HG03280 (cell line): ENCODE data around the gene PIEZO1.
A peak's percentile ranks its signal among the peaks of the same experiment; 100 is the strongest.
"Not testable (repeated sequence)": the region's sequence is repeated elsewhere in the genome, so short reads cannot be mapped to it uniquely, and the experiment has no call there.

Experiments
- ATAC-seq: cut with Tn5 transposase; IDR thresholded peaks from one replicate; pipeline ENCODE4 v1.9.1; 2021; ENCODE audit warnings: mild to moderate bottlenecking, moderate library complexity; ENCODE audit not compliant: unreplicated experiment

Gene PIEZO1

DNA sequence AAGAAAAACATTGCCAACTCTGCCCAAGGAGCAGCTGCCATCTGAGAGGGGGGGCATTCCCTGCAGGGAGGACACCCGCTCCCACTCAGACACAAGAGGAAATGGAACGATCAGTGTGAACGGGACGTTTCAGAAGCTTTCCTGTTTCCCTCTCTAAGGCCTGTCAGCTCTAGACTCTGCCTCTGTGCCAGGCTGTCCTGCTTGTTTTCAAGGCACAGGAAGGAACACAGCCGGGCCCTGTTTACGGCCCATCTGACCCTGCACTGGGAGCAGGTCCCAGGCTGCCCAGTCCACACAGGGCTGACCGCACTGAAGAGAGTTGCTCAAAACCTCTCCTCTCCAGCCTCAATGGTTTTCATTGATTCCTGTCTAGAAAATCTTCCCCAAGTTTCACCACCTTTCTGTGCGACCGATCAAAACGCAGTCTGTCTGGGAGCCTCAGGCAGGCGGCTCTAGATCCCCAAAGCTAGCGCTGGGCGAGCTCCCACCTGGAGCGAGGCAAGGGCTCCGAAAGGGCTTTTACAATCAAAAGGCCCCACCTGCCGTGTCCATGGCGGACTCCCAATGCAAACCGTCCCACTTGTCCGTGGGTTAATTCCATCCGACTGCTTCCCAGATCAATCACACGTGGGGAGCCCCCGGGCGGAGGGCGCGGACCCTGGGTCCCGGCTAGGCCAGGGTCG is 1.5 kb downstream of the PIEZO1 start:
- no peak for ATAC-seq

- no peak for ATAC-seq
Observed at GRCh38 chr16:88782454-88783390, 2.3 kb downstream of the PIEZO1 start.

- peak; percentile 39 for ATAC-seq
Observed at GRCh38 chr16:88781140-88782077, 3.6 kb downstream of the PIEZO1 start.

GRCh38 chr16:88780142-88781062 is 4.6 kb downstream of the PIEZO1 start:
- ATAC-seq: no peak

- ATAC-seq: no peak
Observed at GRCh38 chr16:88779406-88780141, 5.4 kb downstream of the PIEZO1 start.

- no peak for ATAC-seq
Observed at GRCh38 chr16:88778541-88779065, 6.4 kb downstream of the PIEZO1 start.

GRCh38 chr16:88778271-88778525 is 6.8 kb downstream of the PIEZO1 start:
- no peak for ATAC-seq

DNA sequence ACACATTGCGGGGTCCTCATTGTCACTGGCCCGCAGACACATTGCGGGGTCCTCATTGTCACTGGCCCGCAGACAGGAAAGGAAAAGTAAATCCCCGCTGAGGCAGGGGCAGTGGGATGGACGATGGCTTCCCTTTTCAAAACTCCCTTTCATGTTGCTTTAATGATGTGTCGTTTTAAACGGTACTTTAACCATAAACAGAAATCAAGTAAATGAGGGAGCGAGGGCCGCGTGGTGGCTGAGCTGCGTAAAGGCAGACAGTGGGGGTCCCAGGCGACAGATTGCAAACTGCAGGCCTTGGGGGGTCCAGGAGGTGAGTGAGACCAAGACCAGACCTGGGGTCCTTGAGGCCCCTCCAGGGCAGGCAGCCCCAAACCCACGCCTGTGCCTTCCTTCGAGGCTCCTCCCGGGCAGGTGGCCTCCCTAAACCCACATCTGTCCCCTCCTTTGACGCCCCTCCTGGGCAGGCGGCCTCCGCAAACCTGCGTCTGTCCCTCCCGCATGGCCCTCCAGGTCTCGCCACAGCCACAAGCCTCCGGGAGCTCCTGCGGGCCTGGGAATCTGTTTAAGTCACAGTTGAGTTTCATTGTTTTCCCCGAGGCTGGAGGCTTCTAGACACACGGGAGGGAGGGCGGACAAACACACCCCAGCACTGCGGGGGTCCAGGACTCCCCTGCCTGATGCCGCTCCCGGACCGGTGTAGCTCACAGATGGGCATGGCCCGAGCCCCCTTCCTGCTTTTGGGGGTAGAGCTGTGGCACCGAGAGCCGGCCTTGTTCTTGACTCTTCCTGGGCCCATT is 7.3 kb downstream of the PIEZO1 start:
- no peak for ATAC-seq

GRCh38 chr16:88775825-88776224 is 9.2 kb downstream of the PIEZO1 start:
- no peak for ATAC-seq

GRCh38 chr16:88774544-88775393 is 10.3 kb downstream of the PIEZO1 start:
- no peak for ATAC-seq

- no peak for ATAC-seq
Observed at GRCh38 chr16:88773812-88774291, 11.2 kb downstream of the PIEZO1 start.

- no peak for ATAC-seq
Observed at GRCh38 chr16:88772871-88773811, 11.9 kb downstream of the PIEZO1 start.

DNA sequence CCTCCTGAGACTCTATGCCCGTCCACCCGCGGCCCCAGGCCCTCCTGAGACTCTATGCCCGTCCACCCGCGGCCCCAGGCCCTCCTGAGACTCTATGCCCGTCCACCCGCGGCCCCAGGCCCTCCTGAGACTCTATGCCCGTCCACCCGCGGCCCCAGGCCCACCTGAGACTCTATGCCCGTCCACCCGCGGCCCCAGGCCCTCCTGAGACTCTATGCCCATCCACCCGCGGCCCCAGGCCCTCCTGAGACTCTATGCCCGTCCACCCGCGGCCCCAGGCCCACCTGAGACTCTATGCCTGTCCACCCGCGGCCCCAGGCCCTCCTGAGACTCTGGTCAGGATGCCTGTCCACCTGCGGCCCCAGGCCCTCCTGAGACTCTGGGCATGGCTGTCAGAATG is 13.2 kb downstream of the PIEZO1 start:
- not testable (repeated sequence) for ATAC-seq

- no peak for ATAC-seq
Observed at GRCh38 chr16:88771294-88771772, 13.7 kb downstream of the PIEZO1 start.

DNA sequence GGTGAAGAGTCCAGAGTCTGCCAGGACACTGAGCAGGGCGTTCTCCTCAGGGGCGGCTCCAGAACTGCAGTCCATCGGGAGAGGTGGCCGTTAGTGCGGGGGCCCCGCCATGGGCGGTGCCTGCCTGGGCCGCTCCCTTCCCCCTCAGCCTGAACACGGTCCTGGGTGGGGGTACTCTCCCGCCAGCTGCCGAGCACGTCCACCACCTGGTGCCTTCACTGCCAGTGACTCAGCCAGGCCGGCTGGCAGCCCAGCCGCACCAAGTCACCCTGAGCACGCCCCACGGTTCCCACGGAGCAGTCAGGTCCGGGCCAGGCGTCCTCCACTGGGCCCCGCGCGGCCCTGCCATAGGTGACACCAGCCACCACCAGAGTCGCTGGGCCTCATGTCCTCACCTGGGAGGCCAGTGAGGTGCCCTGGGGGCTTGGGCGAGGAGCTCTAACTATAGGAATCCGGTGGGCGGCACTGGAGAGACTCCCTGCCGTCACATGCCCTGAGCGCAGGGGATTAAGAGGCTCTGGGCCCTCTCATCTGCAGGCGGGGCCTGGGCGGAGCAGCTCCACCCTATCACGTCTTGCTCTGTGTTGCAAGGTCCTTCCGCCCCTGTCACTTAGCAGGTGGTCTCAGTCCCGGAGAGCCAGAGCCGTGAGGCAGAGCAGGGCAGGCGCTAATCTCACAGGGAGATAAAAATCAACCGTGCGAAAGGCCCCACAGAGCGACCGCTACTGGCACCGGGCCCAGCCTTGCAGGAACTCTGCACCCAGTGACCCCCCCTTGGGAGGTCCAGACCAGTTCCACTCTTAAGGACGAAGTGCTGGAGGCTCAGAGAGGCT is 14.3 kb downstream of the PIEZO1 start:
- no peak for ATAC-seq
